K562 (cell line): ENCODE data around the gene APLNR.

Experiments used
- CTCF ChIP-seq, 3 experiments: IDR thresholded peaks in 2 of 3; conservative IDR thresholded peaks in 1 of 3; 2 replicates each; pipeline ENCODE4 v1.5.1; 2011 to 2012; ENCODE audit warnings: low read length in 3 of 3, mild to moderate bottlenecking in 3 of 3, control low read depth in 2 of 3, improper control_type of control experiment in 1 of 3, inconsistent platforms in 1 of 3, low read depth in 1 of 3, mixed read lengths in 1 of 3, moderate library complexity in 1 of 3; ENCODE audit not compliant: insufficient read depth in 2 of 3
- ELF4 ChIP-seq: fragments of 450-650 bp; formaldehyde crosslinking; IDR thresholded peaks from 2 replicates; pipeline ENCODE4 v1.4.0; 2022; ENCODE audit warnings: missing genetic modification characterization
- KDM2B ChIP-seq: fragments of 250-450 bp; sonication (Bioruptor Pico); IDR thresholded peaks from 2 replicates; pipeline ENCODE4 v1.8.0; 2021; ENCODE audit warnings: mild to moderate bottlenecking, moderate library complexity
- RAD21 ChIP-seq, 2 experiments: fragments of 250-450 bp in 1 of 2; fragments of 450-650 bp in 1 of 2; sonication (Bioruptor Pico) in 1 of 2; formaldehyde crosslinking in 1 of 2; IDR thresholded peaks in 1 of 2; conservative IDR thresholded peaks in 1 of 2; 2 replicates each; pipeline versions ENCODE4 v1.4.0 to v1.8.0; 2020 to 2022; ENCODE audit warnings: mild to moderate bottlenecking in 2 of 2, moderate library complexity in 1 of 2
- SP1 ChIP-seq: sonication (generic); formaldehyde crosslinking; IDR thresholded peaks from 2 replicates; pipeline ENCODE4 v1.8.1; 2022; ENCODE audit warnings: mild to moderate bottlenecking, missing genetic modification reagents
- SREBF2 ChIP-seq: sonication (generic); formaldehyde crosslinking; IDR thresholded peaks from 2 replicates; pipeline ENCODE4 v1.4.0; 2020; ENCODE audit warnings: mild to moderate bottlenecking, missing genetic modification reagents
- ZNF830 ChIP-seq: fragments of 250-450 bp; sonication (Bioruptor Pico); IDR thresholded peaks from 2 replicates; pipeline ENCODE4 v1.5.0; 2021; ENCODE audit warnings: mild to moderate bottlenecking

- TF ChIP-seq ZNF830 (no peak), CTCF (IDR thresholded peaks at IDR 0.05 in 2 of 3, conservative IDR thresholded peaks at IDR 0.05 in 1 of 3; ENCODE audit: insufficient read depth in 2 of 3, low read depth in 1 of 3, low read length in 3 of 3) (no peak), SP1 (CRISPR knock-in tag) (no peak), KDM2B (CRISPR knock-in tag) (no peak), SREBF2 (CRISPR knock-in tag) (no peak), RAD21 (CRISPR knock-in tag; conservative IDR thresholded peaks at IDR 0.05 in 1 of 2, IDR thresholded peaks at IDR 0.05 in 1 of 2) (no peak), ELF4 (CRISPR knock-in tag) (no peak)
These were observed 14.0 kb upstream of the APLNR start for GRCh38 chr11:57251037-57251436.
